Keratinocyte (primary cell): Measurements from ENCODE around the gene ADAMTS17. TPM values are rescaled to one million over a fixed set of nuclear protein-coding genes. Genes with fewer than 3 reads are reported as not detected.

Experiments
- DNase-seq: peaks from one replicate; pipeline ENCODE4 v3.0.0-alpha.2; 2011; ENCODE audit warnings: low read depth, missing footprints, low spot score
- FAIRE-seq: peaks from 2 replicates; lab custom pipeline; 2011; peaks lifted over from hg19 to GRCh38; lab: Jason Lieb, UNC
- H2AFZ ChIP-seq: 2 replicates; pipeline ENCODE4 v1.6.0; 2012; ENCODE audit warnings: low read length, control low read depth, inconsistent platforms; ENCODE audit not compliant: control insufficient read depth
- H3K27ac ChIP-seq: 2 replicates; pipeline ENCODE4 v1.5.1; 2011; ENCODE audit warnings: low read length; ENCODE audit not compliant: control insufficient read depth, insufficient read depth
- H3K27me3 ChIP-seq: 3 replicates; pipeline ENCODE4 v1.6.0; 2011; ENCODE audit warnings: low read length; ENCODE audit not compliant: control insufficient read depth, insufficient read depth; ENCODE audit errors: extremely low read depth
- H3K36me3 ChIP-seq, 2 experiments: 2 replicates in 1 of 2; 3 replicates in 1 of 2; pipeline ENCODE4 v1.5.1; 2011; ENCODE audit warnings: low read length in 2 of 2, mild to moderate bottlenecking in 1 of 2; ENCODE audit not compliant: control insufficient read depth in 2 of 2, insufficient read depth in 2 of 2; ENCODE audit errors: extremely low read depth in 1 of 2
- H3K4me1 ChIP-seq: 3 replicates; pipeline ENCODE4 v1.5.1; 2011; ENCODE audit warnings: low read length; ENCODE audit not compliant: control insufficient read depth, insufficient read depth; ENCODE audit errors: extremely low read depth
- H3K4me2 ChIP-seq: 3 replicates; pipeline ENCODE4 v1.6.0; 2011; ENCODE audit warnings: low read depth, low read length; ENCODE audit not compliant: control insufficient read depth, insufficient read depth; ENCODE audit errors: extremely low read depth
- H3K4me3 ChIP-seq, 3 experiments: fragments of 200-600 bp in 1 of 3; sonication (generic) in 1 of 3; 2 replicates in 2 of 3; 3 replicates in 1 of 3; pipeline ENCODE4 v1.5.1; 2011 to 2016; ENCODE audit warnings: low read length in 3 of 3, mild to moderate bottlenecking in 3 of 3, control low read depth in 2 of 3, inconsistent platforms in 1 of 3, low read depth in 1 of 3, mixed read lengths in 1 of 3, mixed run types in 1 of 3, moderate library complexity in 1 of 3; ENCODE audit not compliant: control insufficient read depth in 2 of 3, insufficient read depth in 2 of 3; ENCODE audit errors: extremely low read depth in 1 of 3
- H3K79me2 ChIP-seq: 2 replicates; pipeline ENCODE4 v1.6.0; 2012; ENCODE audit warnings: low read length; ENCODE audit not compliant: control insufficient read depth, insufficient read depth
- H3K9ac ChIP-seq: 3 replicates; pipeline ENCODE4 v1.6.0; 2011; ENCODE audit warnings: low read length; ENCODE audit not compliant: control insufficient read depth, insufficient read depth; ENCODE audit errors: extremely low read depth
- H3K9me1 ChIP-seq: 3 replicates; pipeline ENCODE4 v1.6.0; 2011; ENCODE audit warnings: low read length; ENCODE audit not compliant: control insufficient read depth, insufficient read depth; ENCODE audit errors: extremely low read depth
- H3K9me3 ChIP-seq: 2 replicates; pipeline ENCODE4 v1.5.1; 2012; ENCODE audit warnings: low read depth, low read length; ENCODE audit not compliant: control insufficient read depth
- H4K20me1 ChIP-seq: 3 replicates; pipeline ENCODE4 v1.6.0; 2011; ENCODE audit warnings: low read length; ENCODE audit not compliant: control insufficient read depth, insufficient read depth; ENCODE audit errors: extremely low read depth
- CTCF ChIP-seq, 3 experiments: IDR thresholded peaks in 1 of 3; conservative IDR thresholded peaks in 1 of 3; optimal IDR thresholded peaks in 1 of 3; 2 replicates in 2 of 3; 3 replicates in 1 of 3; pipeline versions ENCODE3 to v1.5.1; 2011; ENCODE audit warnings: low read length in 3 of 3, mild to moderate bottlenecking in 3 of 3, moderate library complexity in 2 of 3, control low read depth in 1 of 3, inconsistent platforms in 1 of 3; ENCODE audit not compliant: insufficient read depth in 2 of 3; ENCODE audit errors: extremely low read depth in 1 of 3
- EZH2 ChIP-seq: IDR thresholded peaks from one replicate; pipeline ENCODE4 v1.6.1; 2012; ENCODE audit warnings: inconsistent platforms, mild to moderate bottlenecking, low read length, moderate library complexity
- dilution Hi-C: fragments of 300-500 bp; cut with MboI; formaldehyde crosslinking; loops from one replicate; pipeline ENCODE4 v1.7.0; 2020; ENCODE audit warnings: low sequenced_read_pairs; ENCODE audit not compliant: extremely low pct_ligation_motif_present
- polyA plus RNA-seq, 5 experiments: library from polyadenylated mRNA; depleted of rRNA in 3 of 5; stranded (reverse) in 3 of 5; stranded (forward) in 1 of 5; unstranded in 1 of 5; fragments of >200 nt; gene quantifications; 1 replicate in 1 of 5; 2 replicates in 3 of 5; 3 replicates in 1 of 5; pipeline versions ENCODE4 v1.2.1 to v1.2.3, GENCODE V29; 2011 to 2012; ENCODE audit warnings: missing spikeins in 2 of 5, low read depth in 1 of 5, low replicate concordance in 1 of 5

Gene ADAMTS17
- polyA plus RNA-seq, 1 donor (not counting 4 experiments of a cell fraction or from before 2014, with no cell fraction given) = 0.18 TPM

GRCh38 chr15:100385300-100386050, 43.7 kb upstream of the ADAMTS17 start:
- no peaks in the 10 kb centered on the region for H3K36me3 ChIP-seq
- no peak overlapping the region for H3K4me2 ChIP-seq
- no peak for TF ChIP-seq CTCF (optimal IDR thresholded peaks at IDR 0.05 in 1 of 3, IDR thresholded peaks at IDR 0.05 in 1 of 3, conservative IDR thresholded peaks at IDR 0.05 in 1 of 3; ENCODE audit: extremely low read depth in 1 of 3, insufficient read depth in 2 of 3, low read length in 3 of 3)
- no peak for TF ChIP-seq EZH2
- peaks cover 7% of the 10 kb centered on the region for H3K9me3 ChIP-seq
- no peaks in the 10 kb centered on the region for H3K4me1 ChIP-seq
- dilution Hi-C loops = no loop called here
- DNase-seq (no peak), FAIRE-seq (no peak)
- no peaks in the 10 kb centered on the region for H3K9me1 ChIP-seq
- H4K20me1 ChIP-seq = no peaks in the 10 kb centered on the region
- H3K27ac ChIP-seq = no peak overlapping the region
- no peak overlapping the region for H3K4me3 ChIP-seq
- no peak overlapping the region for H3K9ac ChIP-seq
- no peaks in the 10 kb centered on the region for H3K27me3 ChIP-seq
- no peaks in the 10 kb centered on the region for H3K79me2 ChIP-seq
- no peak overlapping the region for H2AFZ ChIP-seq

GRCh38 chr15:100384108-100384410, 42.3 kb upstream of the ADAMTS17 start:
- Histone ChIP-seq H3K27me3 (no peaks in the 10 kb centered on the region), H3K27ac (no peak overlapping the region), H3K9ac (no peak overlapping the region), H4K20me1 (no peaks in the 10 kb centered on the region), H3K4me1 (no peaks in the 10 kb centered on the region), H3K36me3 (no peaks in the 10 kb centered on the region), H3K79me2 (no peaks in the 10 kb centered on the region), H2AFZ (no peak overlapping the region), H3K4me2 (no peak overlapping the region), H3K9me1 (no peaks in the 10 kb centered on the region), H3K9me3 (peaks cover 7% of the 10 kb centered on the region), H3K4me3 (no peak overlapping the region)
- TF ChIP-seq EZH2 (no peak), CTCF (optimal IDR thresholded peaks at IDR 0.05 in 1 of 3, IDR thresholded peaks at IDR 0.05 in 1 of 3, conservative IDR thresholded peaks at IDR 0.05 in 1 of 3; ENCODE audit: extremely low read depth in 1 of 3, insufficient read depth in 2 of 3, low read length in 3 of 3) (no peak)
- dilution Hi-C loops = no loop called here
- no peak for DNase-seq
- FAIRE-seq = no peak
